GM12878 (cell line): Measurements from ENCODE around the gene DNAJC2. TPM values are rescaled to one million over a fixed set of nuclear protein-coding genes. Genes with fewer than 3 reads are reported as not detected.

Experiments used
- BACH1 ChIP-seq: fragments of 450-650 bp; IDR thresholded peaks from 2 replicates; pipeline ENCODE4 v1.6.1; 2017; ENCODE audit warnings: mild to moderate bottlenecking, borderline replicate concordance
- CREB1 ChIP-seq: IDR thresholded peaks from 2 replicates; pipeline ENCODE4 v1.6.1; 2012; ENCODE audit warnings: low read depth, mild to moderate bottlenecking, inconsistent platforms
- CREM ChIP-seq: IDR thresholded peaks from 2 replicates; pipeline ENCODE4 v1.6.1; 2014; ENCODE audit warnings: antibody characterized with exemption, low read depth
- EGR1 ChIP-seq, 2 experiments: IDR thresholded peaks; 1 replicate in 1 of 2; 2 replicates in 1 of 2; pipeline ENCODE4 v1.6.1; 2011 to 2012; ENCODE audit warnings: low read depth in 2 of 2, low read length in 2 of 2, borderline replicate concordance in 1 of 2, mild to moderate bottlenecking in 1 of 2, moderate library complexity in 1 of 2
- JUND ChIP-seq: IDR thresholded peaks from 2 replicates; pipeline ENCODE4 v1.6.1; 2012; ENCODE audit warnings: low read depth, mild to moderate bottlenecking, low read length, improper control_type of control experiment, moderate library complexity
- MYC ChIP-seq: IDR thresholded peaks from 2 replicates; pipeline ENCODE4 v1.6.1; 2011; ENCODE audit warnings: mild to moderate bottlenecking, low read length, moderate library complexity, inconsistent platforms; ENCODE audit not compliant: insufficient read depth, insufficient replicate concordance, insufficient read length, severe bottlenecking
- NBN ChIP-seq: fragments of 450-650 bp; IDR thresholded peaks from 2 replicates; pipeline ENCODE4 v1.6.1; 2016
- NKRF ChIP-seq: fragments of 450-650 bp; conservative IDR thresholded peaks from 2 replicates; pipeline ENCODE4 v1.6.1; 2017; ENCODE audit warnings: mild to moderate bottlenecking, moderate library complexity
- PAX5 ChIP-seq: IDR thresholded peaks from 2 replicates; pipeline ENCODE4 v1.6.1; 2011; ENCODE audit warnings: low read depth, low read length, borderline replicate concordance
- POLR2A ChIP-seq: IDR thresholded peaks from 2 replicates; pipeline ENCODE4 v1.6.1; 2011; ENCODE audit warnings: low read depth, mild to moderate bottlenecking, low read length
- RB1 ChIP-seq: fragments of 450-650 bp; formaldehyde crosslinking; IDR thresholded peaks from 2 replicates; pipeline ENCODE4 v1.6.1; 2017; ENCODE audit warnings: mild to moderate bottlenecking, borderline replicate concordance
- polyA plus RNA-seq, 11 experiments: library from polyadenylated mRNA; depleted of rRNA in 4 of 11; unstranded in 6 of 11; stranded (reverse) in 5 of 11; fragments of >200 nt; fragmentation: Nextera tagmentation in 4 of 11; fragmentation: Illumina TruSeq in 1 of 11; extraction: Ambion mirVana in 4 of 11; extraction: Trizol in 1 of 11; gene quantifications; 1 replicate in 1 of 11; 2 replicates in 10 of 11; pipeline versions ENCODE4 v1.2.1 to v1.2.3, GENCODE V29; 2011 to 2016; ENCODE audit warnings: inconsistent platforms in 2 of 11, missing spikeins in 2 of 11, low read depth in 1 of 11
- total RNA-seq, 4 experiments: library from RNA; depleted of rRNA in 3 of 4; stranded (reverse); fragments of >200 nt in 3 of 4; fragmentation: Illumina TruSeq in 1 of 4; extraction: Trizol in 1 of 4; gene quantifications; 2 replicates each; pipeline versions ENCODE4 v1.2.1 to v1.2.3, GENCODE V29; 2013 to 2021
- TF ChIP-seq, protein P1 (sequence below): IDR thresholded peaks from 2 replicates; pipeline ENCODE4 v1.6.1; 2011; ENCODE audit warnings: low read depth, mild to moderate bottlenecking, low read length, moderate library complexity, borderline replicate concordance; ENCODE audit errors: extremely low read depth
- TF ChIP-seq, protein P2 (sequence below): fragments of 450-650 bp; IDR thresholded peaks from 2 replicates; pipeline ENCODE4 v1.6.1; 2017; ENCODE audit warnings: antibody characterized with exemption, mild to moderate bottlenecking, moderate library complexity
- TF ChIP-seq, protein P3 (sequence below): fragments of 450-650 bp; IDR thresholded peaks from 2 replicates; pipeline ENCODE4 v1.6.1; 2018; ENCODE audit warnings: mild to moderate bottlenecking, low read depth, moderate library complexity; ENCODE audit not compliant: partially characterized antibody
- TF ChIP-seq, protein P4 (sequence below): fragments of 450-650 bp; IDR thresholded peaks from 2 replicates; pipeline ENCODE4 v1.6.1; 2016; ENCODE audit warnings: mild to moderate bottlenecking, moderate library complexity, borderline replicate concordance

The DNAJC2 gene
- total and polyA plus RNA-seq, 10 of the 15 experiments (the other 5 are each of a cell fraction or from before 2014, with no cell fraction given) = 18.2 to 63.1 (median 30.6) TPM

- TF ChIP-seq, protein P1, sequence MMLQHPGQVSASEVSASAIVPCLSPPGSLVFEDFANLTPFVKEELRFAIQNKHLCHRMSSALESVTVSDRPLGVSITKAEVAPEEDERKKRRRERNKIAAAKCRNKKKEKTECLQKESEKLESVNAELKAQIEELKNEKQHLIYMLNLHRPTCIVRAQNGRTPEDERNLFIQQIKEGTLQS = peak; percentile 45; the same call in 1 of the 2 replicates
- peak; percentile 66 for TF ChIP-seq MYC
- TF ChIP-seq, protein P2, sequence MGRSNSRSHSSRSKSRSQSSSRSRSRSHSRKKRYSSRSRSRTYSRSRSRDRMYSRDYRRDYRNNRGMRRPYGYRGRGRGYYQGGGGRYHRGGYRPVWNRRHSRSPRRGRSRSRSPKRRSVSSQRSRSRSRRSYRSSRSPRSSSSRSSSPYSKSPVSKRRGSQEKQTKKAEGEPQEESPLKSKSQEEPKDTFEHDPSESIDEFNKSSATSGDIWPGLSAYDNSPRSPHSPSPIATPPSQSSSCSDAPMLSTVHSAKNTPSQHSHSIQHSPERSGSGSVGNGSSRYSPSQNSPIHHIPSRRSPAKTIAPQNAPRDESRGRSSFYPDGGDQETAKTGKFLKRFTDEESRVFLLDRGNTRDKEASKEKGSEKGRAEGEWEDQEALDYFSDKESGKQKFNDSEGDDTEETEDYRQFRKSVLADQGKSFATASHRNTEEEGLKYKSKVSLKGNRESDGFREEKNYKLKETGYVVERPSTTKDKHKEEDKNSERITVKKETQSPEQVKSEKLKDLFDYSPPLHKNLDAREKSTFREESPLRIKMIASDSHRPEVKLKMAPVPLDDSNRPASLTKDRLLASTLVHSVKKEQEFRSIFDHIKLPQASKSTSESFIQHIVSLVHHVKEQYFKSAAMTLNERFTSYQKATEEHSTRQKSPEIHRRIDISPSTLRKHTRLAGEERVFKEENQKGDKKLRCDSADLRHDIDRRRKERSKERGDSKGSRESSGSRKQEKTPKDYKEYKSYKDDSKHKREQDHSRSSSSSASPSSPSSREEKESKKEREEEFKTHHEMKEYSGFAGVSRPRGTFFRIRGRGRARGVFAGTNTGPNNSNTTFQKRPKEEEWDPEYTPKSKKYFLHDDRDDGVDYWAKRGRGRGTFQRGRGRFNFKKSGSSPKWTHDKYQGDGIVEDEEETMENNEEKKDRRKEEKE = peak; percentile 78
- TF ChIP-seq CREM = peak; percentile 40; the same call in 1 of the 2 replicates
- TF ChIP-seq RB1 = peak; percentile 54; the same call in 1 of the 2 replicates
- peak; percentile 71 for TF ChIP-seq NKRF
- TF ChIP-seq CREB1 = peak; percentile 45; the same call in 1 of the 2 replicates
- TF ChIP-seq, protein P3, sequence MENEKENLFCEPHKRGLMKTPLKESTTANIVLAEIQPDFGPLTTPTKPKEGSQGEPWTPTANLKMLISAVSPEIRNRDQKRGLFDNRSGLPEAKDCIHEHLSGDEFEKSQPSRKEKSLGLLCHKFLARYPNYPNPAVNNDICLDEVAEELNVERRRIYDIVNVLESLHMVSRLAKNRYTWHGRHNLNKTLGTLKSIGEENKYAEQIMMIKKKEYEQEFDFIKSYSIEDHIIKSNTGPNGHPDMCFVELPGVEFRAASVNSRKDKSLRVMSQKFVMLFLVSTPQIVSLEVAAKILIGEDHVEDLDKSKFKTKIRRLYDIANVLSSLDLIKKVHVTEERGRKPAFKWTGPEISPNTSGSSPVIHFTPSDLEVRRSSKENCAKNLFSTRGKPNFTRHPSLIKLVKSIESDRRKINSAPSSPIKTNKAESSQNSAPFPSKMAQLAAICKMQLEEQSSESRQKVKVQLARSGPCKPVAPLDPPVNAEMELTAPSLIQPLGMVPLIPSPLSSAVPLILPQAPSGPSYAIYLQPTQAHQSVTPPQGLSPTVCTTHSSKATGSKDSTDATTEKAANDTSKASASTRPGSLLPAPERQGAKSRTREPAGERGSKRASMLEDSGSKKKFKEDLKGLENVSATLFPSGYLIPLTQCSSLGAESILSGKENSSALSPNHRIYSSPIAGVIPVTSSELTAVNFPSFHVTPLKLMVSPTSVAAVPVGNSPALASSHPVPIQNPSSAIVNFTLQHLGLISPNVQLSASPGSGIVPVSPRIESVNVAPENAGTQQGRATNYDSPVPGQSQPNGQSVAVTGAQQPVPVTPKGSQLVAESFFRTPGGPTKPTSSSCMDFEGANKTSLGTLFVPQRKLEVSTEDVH = peak; percentile 69
- TF ChIP-seq, protein P4, sequence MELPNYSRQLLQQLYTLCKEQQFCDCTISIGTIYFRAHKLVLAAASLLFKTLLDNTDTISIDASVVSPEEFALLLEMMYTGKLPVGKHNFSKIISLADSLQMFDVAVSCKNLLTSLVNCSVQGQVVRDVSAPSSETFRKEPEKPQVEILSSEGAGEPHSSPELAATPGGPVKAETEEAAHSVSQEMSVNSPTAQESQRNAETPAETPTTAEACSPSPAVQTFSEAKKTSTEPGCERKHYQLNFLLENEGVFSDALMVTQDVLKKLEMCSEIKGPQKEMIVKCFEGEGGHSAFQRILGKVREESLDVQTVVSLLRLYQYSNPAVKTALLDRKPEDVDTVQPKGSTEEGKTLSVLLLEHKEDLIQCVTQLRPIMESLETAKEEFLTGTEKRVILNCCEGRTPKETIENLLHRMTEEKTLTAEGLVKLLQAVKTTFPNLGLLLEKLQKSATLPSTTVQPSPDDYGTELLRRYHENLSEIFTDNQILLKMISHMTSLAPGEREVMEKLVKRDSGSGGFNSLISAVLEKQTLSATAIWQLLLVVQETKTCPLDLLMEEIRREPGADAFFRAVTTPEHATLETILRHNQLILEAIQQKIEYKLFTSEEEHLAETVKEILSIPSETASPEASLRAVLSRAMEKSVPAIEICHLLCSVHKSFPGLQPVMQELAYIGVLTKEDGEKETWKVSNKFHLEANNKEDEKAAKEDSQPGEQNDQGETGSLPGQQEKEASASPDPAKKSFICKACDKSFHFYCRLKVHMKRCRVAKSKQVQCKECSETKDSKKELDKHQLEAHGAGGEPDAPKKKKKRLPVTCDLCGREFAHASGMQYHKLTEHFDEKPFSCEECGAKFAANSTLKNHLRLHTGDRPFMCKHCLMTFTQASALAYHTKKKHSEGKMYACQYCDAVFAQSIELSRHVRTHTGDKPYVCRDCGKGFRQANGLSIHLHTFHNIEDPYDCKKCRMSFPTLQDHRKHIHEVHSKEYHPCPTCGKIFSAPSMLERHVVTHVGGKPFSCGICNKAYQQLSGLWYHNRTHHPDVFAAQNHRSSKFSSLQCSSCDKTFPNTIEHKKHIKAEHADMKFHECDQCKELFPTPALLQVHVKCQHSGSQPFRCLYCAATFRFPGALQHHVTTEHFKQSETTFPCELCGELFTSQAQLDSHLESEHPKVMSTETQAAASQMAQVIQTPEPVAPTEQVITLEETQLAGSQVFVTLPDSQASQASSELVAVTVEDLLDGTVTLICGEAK = peak; percentile 37; the same call in 1 of the 2 replicates
- peak in 1 of 2 experiments; percentile 57; a peak in 1 of 3 replicates for TF ChIP-seq EGR1 (IDR thresholded peaks at IDR 0.05; ENCODE audit: borderline replicate concordance in 1 of 2, low read depth in 2 of 2, low read length in 2 of 2)
- TF ChIP-seq PAX5 = peak; percentile 36; the same call in 1 of the 2 replicates
- TF ChIP-seq POLR2A = peak; percentile 73
- TF ChIP-seq JUND = peak; percentile 65; the same call in 1 of the 2 replicates
- 0 out of 2 replicates have a peak, but pooled peaks have one; percentile 45 for TF ChIP-seq NBN
- peak; percentile 96 for TF ChIP-seq BACH1
Measured at GRCh38 chr7:103279963-103280802, 64.4 kb downstream of the DNAJC2 start (continued).
